Measurements from ENCODE around the gene UNK.
A peak's percentile ranks its signal among the peaks of the same experiment; 100 is the strongest.
"Not testable (repeated sequence)": the region's sequence is repeated elsewhere in the genome, so short reads cannot be mapped to it uniquely, and the experiment has no call there.

Gene UNK

GRCh38 chr17:75849724-75850123 is 65.1 kb downstream of the UNK start:
- TF ChIP-seq ZNF565 (CRISPR knock-in tag; conservative IDR thresholded peaks at IDR 0.05; ENCODE audit: low read depth) (no peak), PPARA (CRISPR knock-in tag; IDR thresholded peaks at IDR 0.05; ENCODE audit: borderline replicate concordance) (no peak), ESRRG (CRISPR knock-in tag; IDR thresholded peaks at IDR 0.05) (no peak), OSR1 (CRISPR knock-in tag; IDR thresholded peaks at IDR 0.05) (no peak)
- no peak for ATAC-seq

GRCh38 chr17:75850928-75851692 is 66.5 kb downstream of the UNK start:
- TF ChIP-seq TSHZ2 (CRISPR knock-in tag; IDR thresholded peaks at IDR 0.05) (no peak), ZNF70 (CRISPR knock-in tag; IDR thresholded peaks at IDR 0.05) (no peak), RARB (CRISPR knock-in tag; IDR thresholded peaks at IDR 0.05) (no peak), BACH2 (CRISPR knock-in tag; IDR thresholded peaks at IDR 0.05; ENCODE audit: borderline replicate concordance) (no peak), ZFP3 (CRISPR knock-in tag; IDR thresholded peaks at IDR 0.05) (no peak), CSDC2 (CRISPR knock-in tag; IDR thresholded peaks at IDR 0.05) (no peak), ARNTL (CRISPR knock-in tag; IDR thresholded peaks at IDR 0.05; ENCODE audit: borderline replicate concordance, low read depth) (no peak)
- no peak for ATAC-seq

- ATAC-seq = not testable (repeated sequence)
Observed at GRCh38 chr17:75851693-75851991, 67.0 kb downstream of the UNK start.

- no peak for ATAC-seq
- TF ChIP-seq TOX (CRISPR knock-in tag; IDR thresholded peaks at IDR 0.05; ENCODE audit: borderline replicate concordance) = no peak
- TF ChIP-seq, protein P1, sequence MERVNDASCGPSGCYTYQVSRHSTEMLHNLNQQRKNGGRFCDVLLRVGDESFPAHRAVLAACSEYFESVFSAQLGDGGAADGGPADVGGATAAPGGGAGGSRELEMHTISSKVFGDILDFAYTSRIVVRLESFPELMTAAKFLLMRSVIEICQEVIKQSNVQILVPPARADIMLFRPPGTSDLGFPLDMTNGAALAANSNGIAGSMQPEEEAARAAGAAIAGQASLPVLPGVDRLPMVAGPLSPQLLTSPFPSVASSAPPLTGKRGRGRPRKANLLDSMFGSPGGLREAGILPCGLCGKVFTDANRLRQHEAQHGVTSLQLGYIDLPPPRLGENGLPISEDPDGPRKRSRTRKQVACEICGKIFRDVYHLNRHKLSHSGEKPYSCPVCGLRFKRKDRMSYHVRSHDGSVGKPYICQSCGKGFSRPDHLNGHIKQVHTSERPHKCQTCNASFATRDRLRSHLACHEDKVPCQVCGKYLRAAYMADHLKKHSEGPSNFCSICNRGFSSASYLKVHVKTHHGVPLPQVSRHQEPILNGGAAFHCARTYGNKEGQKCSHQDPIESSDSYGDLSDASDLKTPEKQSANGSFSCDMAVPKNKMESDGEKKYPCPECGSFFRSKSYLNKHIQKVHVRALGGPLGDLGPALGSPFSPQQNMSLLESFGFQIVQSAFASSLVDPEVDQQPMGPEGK (CRISPR knock-in tag; IDR thresholded peaks at IDR 0.05; ENCODE audit: borderline replicate concordance) = 0 out of 2 replicates have a peak, but pooled peaks have one; percentile 3
Observed at GRCh38 chr17:75853433-75853832, 68.8 kb downstream of the UNK start.

- 0 out of 2 replicates have a peak, but pooled peaks have one; percentile 49 for TF ChIP-seq SNAI2 (CRISPR knock-in tag; IDR thresholded peaks at IDR 0.05)
- no peak for TF ChIP-seq RARB (CRISPR knock-in tag; IDR thresholded peaks at IDR 0.05)
- ATAC-seq = peak; percentile 50
Observed at GRCh38 chr17:75854101-75854748, 69.6 kb downstream of the UNK start.

DNA sequence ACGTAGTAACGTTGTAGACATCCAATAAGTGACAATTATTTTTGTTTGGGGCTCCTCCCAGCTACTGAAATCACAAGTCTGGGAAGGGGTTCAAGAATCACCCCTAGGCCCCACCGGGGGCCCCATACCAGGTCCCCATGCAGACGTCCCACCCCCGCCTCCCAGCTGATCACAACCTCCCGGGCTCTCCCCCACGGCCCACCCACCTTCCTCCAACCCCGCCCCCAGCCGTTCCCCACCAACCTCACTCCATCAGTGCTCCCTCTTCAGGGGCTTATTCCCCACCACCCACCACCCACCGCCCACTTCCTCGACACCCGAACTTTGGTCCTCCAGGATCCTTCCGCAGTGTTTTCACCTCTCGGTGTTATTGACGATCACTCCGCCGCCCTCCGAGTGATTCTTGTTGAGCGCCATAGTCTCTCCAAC is 70.3 kb downstream of the UNK start:
- no peak for TF ChIP-seq ZFP30 (CRISPR knock-in tag; IDR thresholded peaks at IDR 0.05)
- TF ChIP-seq ARNTL (CRISPR knock-in tag; IDR thresholded peaks at IDR 0.05; ENCODE audit: borderline replicate concordance, low read depth) = no peak
- TF ChIP-seq ZFP3 (CRISPR knock-in tag; IDR thresholded peaks at IDR 0.05) = no peak
- TF ChIP-seq SNAI2 (CRISPR knock-in tag; IDR thresholded peaks at IDR 0.05) = no peak
- no peak for TF ChIP-seq ZC3H10 (CRISPR knock-in tag; IDR thresholded peaks at IDR 0.05)
- TF ChIP-seq, protein P2, sequence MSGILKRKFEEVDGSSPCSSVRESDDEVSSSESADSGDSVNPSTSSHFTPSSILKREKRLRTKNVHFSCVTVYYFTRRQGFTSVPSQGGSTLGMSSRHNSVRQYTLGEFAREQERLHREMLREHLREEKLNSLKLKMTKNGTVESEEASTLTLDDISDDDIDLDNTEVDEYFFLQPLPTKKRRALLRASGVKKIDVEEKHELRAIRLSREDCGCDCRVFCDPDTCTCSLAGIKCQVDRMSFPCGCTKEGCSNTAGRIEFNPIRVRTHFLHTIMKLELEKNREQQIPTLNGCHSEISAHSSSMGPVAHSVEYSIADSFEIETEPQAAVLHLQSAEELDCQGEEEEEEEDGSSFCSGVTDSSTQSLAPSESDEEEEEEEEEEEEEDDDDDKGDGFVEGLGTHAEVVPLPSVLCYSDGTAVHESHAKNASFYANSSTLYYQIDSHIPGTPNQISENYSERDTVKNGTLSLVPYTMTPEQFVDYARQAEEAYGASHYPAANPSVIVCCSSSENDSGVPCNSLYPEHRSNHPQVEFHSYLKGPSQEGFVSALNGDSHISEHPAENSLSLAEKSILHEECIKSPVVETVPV (CRISPR knock-in tag; IDR thresholded peaks at IDR 0.05) = no peak
- no peak for TF ChIP-seq GLIS3 (CRISPR knock-in tag; IDR thresholded peaks at IDR 0.05)
- TF ChIP-seq ESRRG (CRISPR knock-in tag; IDR thresholded peaks at IDR 0.05) = no peak
- TF ChIP-seq ISL1 (CRISPR knock-in tag; IDR thresholded peaks at IDR 0.05) = no peak
- TF ChIP-seq PPARA (CRISPR knock-in tag; IDR thresholded peaks at IDR 0.05; ENCODE audit: borderline replicate concordance) = no peak
- TF ChIP-seq TOX (CRISPR knock-in tag; IDR thresholded peaks at IDR 0.05; ENCODE audit: borderline replicate concordance) = no peak
- TF ChIP-seq BACH2 (CRISPR knock-in tag; IDR thresholded peaks at IDR 0.05; ENCODE audit: borderline replicate concordance) = no peak
- TF ChIP-seq, protein P3, sequence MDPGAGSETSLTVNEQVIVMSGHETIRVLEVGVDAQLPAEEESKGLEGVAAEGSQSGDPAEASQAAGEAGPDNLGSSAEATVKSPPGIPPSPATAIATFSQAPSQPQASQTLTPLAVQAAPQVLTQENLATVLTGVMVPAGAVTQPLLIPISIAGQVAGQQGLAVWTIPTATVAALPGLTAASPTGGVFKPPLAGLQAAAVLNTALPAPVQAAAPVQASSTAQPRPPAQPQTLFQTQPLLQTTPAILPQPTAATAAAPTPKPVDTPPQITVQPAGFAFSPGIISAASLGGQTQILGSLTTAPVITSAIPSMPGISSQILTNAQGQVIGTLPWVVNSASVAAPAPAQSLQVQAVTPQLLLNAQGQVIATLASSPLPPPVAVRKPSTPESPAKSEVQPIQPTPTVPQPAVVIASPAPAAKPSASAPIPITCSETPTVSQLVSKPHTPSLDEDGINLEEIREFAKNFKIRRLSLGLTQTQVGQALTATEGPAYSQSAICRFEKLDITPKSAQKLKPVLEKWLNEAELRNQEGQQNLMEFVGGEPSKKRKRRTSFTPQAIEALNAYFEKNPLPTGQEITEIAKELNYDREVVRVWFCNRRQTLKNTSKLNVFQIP (CRISPR knock-in tag; IDR thresholded peaks at IDR 0.05; ENCODE audit: borderline replicate concordance, low read depth) = no peak
- TF ChIP-seq TCF4 (CRISPR knock-in tag; IDR thresholded peaks at IDR 0.05; ENCODE audit: borderline replicate concordance) = no peak
- no peak for TF ChIP-seq RARB (CRISPR knock-in tag; IDR thresholded peaks at IDR 0.05)
- ATAC-seq = peak; percentile 3

All from SK-N-SH treated with all-trans-retinoic acid at 6 μM for 48 hours (cell line).